Esophagus muscularis mucosa (tissue), 4 donors: ENCODE measurements around the gene SNURF. TPM values are rescaled to one million over a fixed set of nuclear protein-coding genes. Genes with fewer than 3 reads are reported as not detected.
A peak's percentile ranks its signal among the peaks of the same experiment; 100 is the strongest.
"Not testable (repeated sequence)": the region's sequence is repeated elsewhere in the genome, so short reads cannot be mapped to it uniquely, and the experiment has no call there.

Experiments used
- DNase-seq: peaks from one replicate; pipeline ENCODE4 v3.0.0-alpha.2; 2017; ENCODE audit errors: extremely low spot score
- H3K27ac ChIP-seq, 4 donors: fragments of 200-600 bp; sonication (generic); replicated peaks in 1 of 4; 1 replicate in 3 of 4; 2 replicates in 1 of 4; pipeline ENCODE4 v1.5.1; 2016 to 2019; ENCODE audit warnings: mild to moderate bottlenecking in 1 of 4
- H3K27me3 ChIP-seq, 4 donors: fragments of 200-600 bp; sonication (generic); one replicate each; pipeline versions ENCODE4 v1.5.1 to v1.6.0; 2016 to 2019
- H3K36me3 ChIP-seq, 4 donors: fragments of 200-600 bp; sonication (generic); one replicate each; pipeline ENCODE4 v1.5.1; 2016 to 2019
- H3K4me1 ChIP-seq, 4 donors: fragments of 200-600 bp; sonication (generic); one replicate each; pipeline ENCODE4 v1.5.1; 2016 to 2019
- H3K4me3 ChIP-seq, 4 donors: fragments of 200-600 bp; sonication (generic); 1 replicate in 2 of 4; 2 replicates in 2 of 4; pipeline ENCODE4 v1.5.1; 2016 to 2019; ENCODE audit warnings: mild to moderate bottlenecking in 4 of 4, moderate library complexity in 1 of 4
- H3K9me3 ChIP-seq, 4 donors: fragments of 200-600 bp; sonication (generic); 1 replicate in 3 of 4; 2 replicates in 1 of 4; pipeline ENCODE4 v1.5.1; 2016 to 2019
- CTCF ChIP-seq, 3 experiments: fragments of 200-600 bp in 2 of 3; fragments of 450-650 bp in 1 of 3; sonication (generic) in 2 of 3; IDR thresholded peaks; one replicate each; pipeline ENCODE4 v1.5.1; 2017 to 2019; ENCODE audit warnings: antibody characterized with exemption in 3 of 3, mild to moderate bottlenecking in 2 of 3, moderate library complexity in 1 of 3
- EP300 ChIP-seq: sonication (generic); formaldehyde crosslinking; IDR thresholded peaks from one replicate; pipeline ENCODE4 v1.6.1; 2017; ENCODE audit warnings: antibody characterized with exemption
- POLR2A ChIP-seq: fragments of 450-650 bp; IDR thresholded peaks from one replicate; pipeline ENCODE4 v1.6.1; 2017; ENCODE audit warnings: antibody characterized with exemption, moderate library complexity, mild to moderate bottlenecking, low read depth
- POLR2AphosphoS5 ChIP-seq, 2 donors: sonication (generic); formaldehyde crosslinking; IDR thresholded peaks; one replicate each; pipeline ENCODE4 v1.6.1; 2017; ENCODE audit warnings: antibody characterized with exemption in 2 of 2
- WGBS: methylation state at CpG from one replicate; pipeline ENCODE4 v1.1.5; 2018; 5-methylcytosine and 5-hydroxymethylcytosine counted together
- intact Hi-C: fragments of 100-400 bp; cut with DNase I; formaldehyde crosslinking; loops from one replicate; pipeline ENCODE4 v1.15.1; 2023
- total RNA-seq, 4 donors: library from RNA; depleted of rRNA; stranded (reverse); fragments of >200 nt; gene quantifications; one replicate each; pipeline versions ENCODE4 v1.1.0 to v1.2.1, GENCODE V29; 2016

The SNURF gene
- total RNA-seq, 4 donors from 2014 or later, result 1.9 to 8.3 (median 5.5) TPM

- 77% methylated on average over 3 of the region's 3 CpGs for WGBS
- intact Hi-C loops, result no loop called here
Observed at GRCh38 chr15:24924153-24924552, 30.6 kb upstream of the SNURF start.

DNA sequence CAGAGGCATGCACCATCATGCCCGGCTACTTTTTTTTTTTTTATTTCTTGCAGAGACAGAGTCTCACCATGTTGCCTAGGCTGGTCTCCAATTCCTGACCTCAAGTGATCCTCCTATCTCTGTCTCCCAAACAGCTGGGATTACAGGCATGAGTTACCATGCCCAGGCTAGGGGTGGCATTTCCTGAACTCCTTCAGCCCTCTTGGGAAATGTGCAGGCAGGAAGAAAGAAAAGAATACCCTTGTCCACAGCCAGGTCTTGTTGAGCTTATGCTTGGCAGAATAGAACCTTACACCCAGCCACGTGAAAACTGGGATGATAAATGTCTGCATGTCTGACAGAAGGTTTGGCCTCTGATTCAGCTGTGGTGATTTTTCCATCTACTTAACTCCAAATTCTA lies 30.2 kb upstream of the SNURF start:
- Histone ChIP-seq H3K36me3 (no peaks in the 10 kb centered on the region), H3K4me3 (no peak overlapping the region), H3K4me1 (peaks cover 0 to 6% (median 0%) of the 10 kb centered on the region in 4 donors), H3K9me3 (no peaks in the 10 kb centered on the region), H3K27ac (no peak overlapping the region), H3K27me3 (no peaks in the 10 kb centered on the region)
- DNase-seq, result no peak
- TF ChIP-seq EP300, result no peak
- WGBS, result 32% methylated on average over 2 of the region's 2 CpGs
- intact Hi-C loops, result no loop called here

More at GRCh38 chr15:24924153-24924552, 30.6 kb upstream of the SNURF start:
- Histone ChIP-seq H3K36me3 (no peaks in the 10 kb centered on the region), H3K9me3 (no peaks in the 10 kb centered on the region), H3K27ac (no peak overlapping the region), H3K4me1 (peaks cover 0 to 6% (median 0%) of the 10 kb centered on the region in 4 donors), H3K27me3 (no peaks in the 10 kb centered on the region), H3K4me3 (no peak overlapping the region)
- DNase-seq, result no peak
- TF ChIP-seq POLR2A (no peak), POLR2AphosphoS5 (IDR thresholded peaks at IDR 0.05) (no peak), EP300 (no peak), CTCF (IDR thresholded peaks at IDR 0.05) (no peak)

GRCh38 chr15:24931874-24932732 lies 22.7 kb upstream of the SNURF start:
- H3K36me3 ChIP-seq, H3K4me1 ChIP-seq, H3K9me3 ChIP-seq, H3K27me3 ChIP-seq, intact Hi-C loops, H3K27ac ChIP-seq, H3K4me3 ChIP-seq, DNase-seq: not testable (repeated sequence)
- WGBS, result 86% methylated on average over 10 of the region's 10 CpGs

- Histone ChIP-seq H3K4me1 (peaks cover 0 to 3% (median 0%) of the 10 kb centered on the region in 4 donors), H3K4me3 (no peak overlapping the region), H3K27ac (no peak overlapping the region), H3K36me3 (no peaks in the 10 kb centered on the region), H3K27me3 (no peaks in the 10 kb centered on the region), H3K9me3 (no peaks in the 10 kb centered on the region)
- TF ChIP-seq POLR2A (no peak), POLR2AphosphoS5 (IDR thresholded peaks at IDR 0.05) (no peak), CTCF (IDR thresholded peaks at IDR 0.05) (no peak), EP300 (no peak)
- WGBS, result 82% methylated on average over 7 of the region's 7 CpGs
- intact Hi-C loops, result no loop called here
- no peak for DNase-seq
Observed at GRCh38 chr15:24933716-24934115, 21.1 kb upstream of the SNURF start.

DNA sequence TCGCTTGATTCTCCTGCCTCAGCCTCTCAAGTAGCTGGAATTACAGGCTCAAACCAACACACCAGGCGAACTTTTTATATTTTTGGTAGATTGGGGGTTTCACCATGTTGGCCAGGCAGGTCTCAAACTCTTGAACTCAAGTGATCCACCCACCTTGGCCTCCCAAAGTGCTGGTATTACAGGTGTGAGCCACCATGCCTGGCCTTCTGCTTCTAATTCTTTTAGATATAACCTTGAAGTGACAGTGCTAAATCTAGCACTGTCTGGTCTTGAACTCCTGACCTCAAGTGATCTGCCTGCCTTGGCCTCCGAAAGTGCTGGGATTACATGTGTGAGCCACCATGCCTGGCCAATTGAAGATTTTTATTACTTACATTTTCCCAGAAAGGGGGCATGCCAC lies 16.6 kb upstream of the SNURF start:
- H3K36me3 ChIP-seq, H3K27me3 ChIP-seq, H3K4me3 ChIP-seq, H3K9me3 ChIP-seq, H3K4me1 ChIP-seq, H3K27ac ChIP-seq, intact Hi-C loops: not testable (repeated sequence)
- 78% methylated on average over 3 of the region's 3 CpGs for WGBS
- peak; percentile 66 for DNase-seq

GRCh38 chr15:24940236-24940635 lies 14.6 kb upstream of the SNURF start:
- H3K4me1 ChIP-seq, result peaks cover 0 to 2% (median 1%) of the 10 kb centered on the region in 4 donors
- no peaks in the 10 kb centered on the region for H3K36me3 ChIP-seq
- no peak for DNase-seq
- no peak overlapping the region for H3K27ac ChIP-seq
- intact Hi-C loops, result no loop called here
- no peak overlapping the region for H3K4me3 ChIP-seq
- H3K9me3 ChIP-seq, result no peaks in the 10 kb centered on the region
- 49% methylated on average over 2 of the region's 2 CpGs for whole genome bisulfite sequencing
- no peaks in the 10 kb centered on the region for H3K27me3 ChIP-seq
- no peak for TF ChIP-seq EP300
- no peak for TF ChIP-seq CTCF (IDR thresholded peaks at IDR 0.05)
- no peak for TF ChIP-seq POLR2AphosphoS5 (IDR thresholded peaks at IDR 0.05)
- TF ChIP-seq POLR2A, result no peak
